ENCODE results near the gene SELL.
"Not testable (repeated sequence)": the region's sequence is repeated elsewhere in the genome, so short reads cannot be mapped to it uniquely, and the experiment has no call there.

Gene SELL

GRCh38 chr1:169726851-169727250 is 15.4 kb upstream of the SELL start:
- Mint-ChIP-seq H3K9me3 (no peaks in the 10 kb centered on the region), H3K27ac (ENCODE audit: low read depth) (no peak overlapping the region), H3K4me1 (no peaks in the 10 kb centered on the region), H3K27me3 (peaks cover 26% of the 10 kb centered on the region), H3K36me3 (ENCODE audit: insufficient read depth) (no peaks in the 10 kb centered on the region), H3K4me3 (no peak overlapping the region)
- DNase-seq (ENCODE audit: low spot score in 2 of 2): no peak
- no peak for ATAC-seq (replicated peaks; ENCODE audit: extremely low read depth, poor library complexity, severe bottlenecking)

- Mint-ChIP-seq H3K4me1 (no peaks in the 10 kb centered on the region), H3K9me3 (no peaks in the 10 kb centered on the region), H3K4me3 (no peak overlapping the region), H3K36me3 (ENCODE audit: insufficient read depth) (no peaks in the 10 kb centered on the region), H3K27ac (ENCODE audit: low read depth) (no peak overlapping the region), H3K27me3 (peaks cover 19% of the 10 kb centered on the region)
- no peak for DNase-seq (ENCODE audit: low spot score in 2 of 2)
- ATAC-seq (replicated peaks; ENCODE audit: extremely low read depth, poor library complexity, severe bottlenecking): no peak
These were observed 14.5 kb upstream of the SELL start for GRCh38 chr1:169725930-169726329.

GRCh38 chr1:169724168-169724567 is 12.7 kb upstream of the SELL start:
- H3K9me3 Mint-ChIP-seq: no peaks in the 10 kb centered on the region

GRCh38 chr1:169723763-169724162 is 12.3 kb upstream of the SELL start:
- Mint-ChIP-seq H3K4me3 (no peak overlapping the region), H3K27ac (ENCODE audit: low read depth) (no peak overlapping the region), H3K9me3 (no peaks in the 10 kb centered on the region), H3K27me3 (peaks cover 19% of the 10 kb centered on the region), H3K36me3 (ENCODE audit: insufficient read depth) (no peaks in the 10 kb centered on the region), H3K4me1 (no peaks in the 10 kb centered on the region)
- ATAC-seq (replicated peaks; ENCODE audit: extremely low read depth, poor library complexity, severe bottlenecking) (no peak), DNase-seq (ENCODE audit: low spot score in 2 of 2) (no peak)

More at GRCh38 chr1:169724168-169724567, 12.7 kb upstream of the SELL start:
- ATAC-seq (replicated peaks; ENCODE audit: extremely low read depth, poor library complexity, severe bottlenecking) (no peak), DNase-seq (ENCODE audit: low spot score in 2 of 2) (no peak)
- no peak overlapping the region for H3K4me3 Mint-ChIP-seq
- no peaks in the 10 kb centered on the region for H3K4me1 Mint-ChIP-seq
- H3K36me3 Mint-ChIP-seq (ENCODE audit: insufficient read depth): no peaks in the 10 kb centered on the region
- H3K27me3 Mint-ChIP-seq: peaks cover 19% of the 10 kb centered on the region
- no peak overlapping the region for H3K27ac Mint-ChIP-seq (ENCODE audit: low read depth)

GRCh38 chr1:169722779-169723178 is 11.4 kb upstream of the SELL start:
- no peak for ATAC-seq (replicated peaks; ENCODE audit: extremely low read depth, poor library complexity, severe bottlenecking)

GRCh38 chr1:169715100-169715499 is 3.7 kb upstream of the SELL start:
- H3K4me1 Mint-ChIP-seq: peaks cover 11% of the 10 kb centered on the region
- H3K27ac Mint-ChIP-seq (ENCODE audit: low read depth); H3K9me3 Mint-ChIP-seq: not testable (repeated sequence)

More at GRCh38 chr1:169722779-169723178, 11.4 kb upstream of the SELL start:
- no peak overlapping the region for H3K4me3 Mint-ChIP-seq
- DNase-seq (ENCODE audit: low spot score in 2 of 2): no peak
- peaks cover 19% of the 10 kb centered on the region for H3K27me3 Mint-ChIP-seq
- no peaks in the 10 kb centered on the region for H3K4me1 Mint-ChIP-seq
- no peak overlapping the region for H3K27ac Mint-ChIP-seq (ENCODE audit: low read depth)
- no peaks in the 10 kb centered on the region for H3K9me3 Mint-ChIP-seq
- H3K36me3 Mint-ChIP-seq (ENCODE audit: insufficient read depth): no peaks in the 10 kb centered on the region

GRCh38 chr1:169713090-169713489 is 1.7 kb upstream of the SELL start:
- H3K36me3 Mint-ChIP-seq (ENCODE audit: insufficient read depth): peaks cover 14% of the 10 kb centered on the region
- H3K9me3 Mint-ChIP-seq; H3K4me3 Mint-ChIP-seq; H3K27me3 Mint-ChIP-seq; H3K27ac Mint-ChIP-seq (ENCODE audit: low read depth); DNase-seq (ENCODE audit: low spot score in 2 of 2); ATAC-seq (replicated peaks; ENCODE audit: extremely low read depth, poor library complexity, severe bottlenecking): not testable (repeated sequence)
- peaks cover 25% of the 10 kb centered on the region for H3K4me1 Mint-ChIP-seq

More at GRCh38 chr1:169715100-169715499, 3.7 kb upstream of the SELL start:
- not testable (repeated sequence) for DNase-seq (ENCODE audit: low spot score in 2 of 2); H3K27me3 Mint-ChIP-seq; ATAC-seq (replicated peaks; ENCODE audit: extremely low read depth, poor library complexity, severe bottlenecking); H3K4me3 Mint-ChIP-seq; H3K36me3 Mint-ChIP-seq (ENCODE audit: insufficient read depth)

GRCh38 chr1:169712309-169712631 is 850 bp upstream of the SELL start:
- peaks cover 15% of the 10 kb centered on the region for H3K36me3 Mint-ChIP-seq (ENCODE audit: insufficient read depth)
- no peaks in the 10 kb centered on the region for H3K27me3 Mint-ChIP-seq
- DNase-seq (ENCODE audit: low spot score in 2 of 2) (no peak), ATAC-seq (replicated peaks; ENCODE audit: extremely low read depth, poor library complexity, severe bottlenecking) (no peak)
- no peak overlapping the region for H3K27ac Mint-ChIP-seq (ENCODE audit: low read depth)
- no peaks in the 10 kb centered on the region for H3K9me3 Mint-ChIP-seq
- peaks cover 28% of the 10 kb centered on the region for H3K4me1 Mint-ChIP-seq
- peak overlapping the region; percentile 85 for H3K4me3 Mint-ChIP-seq

GRCh38 chr1:169708647-169709046 is 2.8 kb downstream of the SELL start:
- Mint-ChIP-seq H3K4me3 (peak overlapping the region; percentile 85), H3K27me3 (no peaks in the 10 kb centered on the region), H3K36me3 (ENCODE audit: insufficient read depth) (peaks cover 51% of the 10 kb centered on the region), H3K27ac (ENCODE audit: low read depth) (peak overlapping the region; percentile 84), H3K9me3 (no peaks in the 10 kb centered on the region), H3K4me1 (peaks cover 63% of the 10 kb centered on the region)
- DNase-seq (ENCODE audit: low spot score in 2 of 2) (no peak), ATAC-seq (replicated peaks; ENCODE audit: extremely low read depth, poor library complexity, severe bottlenecking) (peak; percentile 53)

- H3K27me3 Mint-ChIP-seq: no peaks in the 10 kb centered on the region
- H3K36me3 Mint-ChIP-seq (ENCODE audit: insufficient read depth): peaks cover 57% of the 10 kb centered on the region
- H3K27ac Mint-ChIP-seq (ENCODE audit: low read depth): peak overlapping the region; percentile 84
- ATAC-seq (replicated peaks; ENCODE audit: extremely low read depth, poor library complexity, severe bottlenecking) (peak; percentile 26), DNase-seq (ENCODE audit: low spot score in 2 of 2) (no peak)
- no peaks in the 10 kb centered on the region for H3K9me3 Mint-ChIP-seq
- peak overlapping the region; percentile 85 for H3K4me3 Mint-ChIP-seq
- H3K4me1 Mint-ChIP-seq: peaks cover 69% of the 10 kb centered on the region
These were observed 3.4 kb downstream of the SELL start for GRCh38 chr1:169707912-169708604.

- DNase-seq (ENCODE audit: low spot score in 2 of 2) (no peak), ATAC-seq (replicated peaks; ENCODE audit: extremely low read depth, poor library complexity, severe bottlenecking) (no peak)
- peak overlapping the region; percentile 85 for H3K4me3 Mint-ChIP-seq
- peak overlapping the region; percentile 86 for H3K27ac Mint-ChIP-seq (ENCODE audit: low read depth)
- H3K36me3 Mint-ChIP-seq (ENCODE audit: insufficient read depth): peaks cover 77% of the 10 kb centered on the region
- no peaks in the 10 kb centered on the region for H3K27me3 Mint-ChIP-seq
- peaks cover 84% of the 10 kb centered on the region for H3K4me1 Mint-ChIP-seq
- no peaks in the 10 kb centered on the region for H3K9me3 Mint-ChIP-seq
These were observed 6.6 kb downstream of the SELL start for GRCh38 chr1:169704797-169705196.

GRCh38 chr1:169701261-169702005 is 10.0 kb downstream of the SELL start:
- Mint-ChIP-seq H3K9me3 (no peaks in the 10 kb centered on the region), H3K4me1 (peaks cover 88% of the 10 kb centered on the region), H3K4me3 (peak overlapping the region; percentile 85), H3K27me3 (no peaks in the 10 kb centered on the region), H3K27ac (ENCODE audit: low read depth) (peak overlapping the region; percentile 71), H3K36me3 (ENCODE audit: insufficient read depth) (peaks cover 79% of the 10 kb centered on the region)
- ATAC-seq (replicated peaks; ENCODE audit: extremely low read depth, poor library complexity, severe bottlenecking): peak; percentile 71
- no peak for DNase-seq (ENCODE audit: low spot score in 2 of 2)

GRCh38 chr1:169699707-169700106 is 11.7 kb downstream of the SELL start:
- ATAC-seq (replicated peaks; ENCODE audit: extremely low read depth, poor library complexity, severe bottlenecking) (no peak), DNase-seq (ENCODE audit: low spot score in 2 of 2) (no peak)
- Mint-ChIP-seq H3K4me1 (peaks cover 88% of the 10 kb centered on the region), H3K36me3 (ENCODE audit: insufficient read depth) (peaks cover 71% of the 10 kb centered on the region), H3K27me3 (no peaks in the 10 kb centered on the region), H3K9me3 (no peaks in the 10 kb centered on the region), H3K4me3 (peak overlapping the region; percentile 50), H3K27ac (ENCODE audit: low read depth) (peak overlapping the region; percentile 89)

All from central memory CD8-positive, alpha-beta T cell (primary cell).